Measurements from ENCODE around the gene ZNF212.
"Not testable (repeated sequence)": the region's sequence is repeated elsewhere in the genome, so short reads cannot be mapped to it uniquely, and the experiment has no call there.

The ZNF212 gene

DNA sequence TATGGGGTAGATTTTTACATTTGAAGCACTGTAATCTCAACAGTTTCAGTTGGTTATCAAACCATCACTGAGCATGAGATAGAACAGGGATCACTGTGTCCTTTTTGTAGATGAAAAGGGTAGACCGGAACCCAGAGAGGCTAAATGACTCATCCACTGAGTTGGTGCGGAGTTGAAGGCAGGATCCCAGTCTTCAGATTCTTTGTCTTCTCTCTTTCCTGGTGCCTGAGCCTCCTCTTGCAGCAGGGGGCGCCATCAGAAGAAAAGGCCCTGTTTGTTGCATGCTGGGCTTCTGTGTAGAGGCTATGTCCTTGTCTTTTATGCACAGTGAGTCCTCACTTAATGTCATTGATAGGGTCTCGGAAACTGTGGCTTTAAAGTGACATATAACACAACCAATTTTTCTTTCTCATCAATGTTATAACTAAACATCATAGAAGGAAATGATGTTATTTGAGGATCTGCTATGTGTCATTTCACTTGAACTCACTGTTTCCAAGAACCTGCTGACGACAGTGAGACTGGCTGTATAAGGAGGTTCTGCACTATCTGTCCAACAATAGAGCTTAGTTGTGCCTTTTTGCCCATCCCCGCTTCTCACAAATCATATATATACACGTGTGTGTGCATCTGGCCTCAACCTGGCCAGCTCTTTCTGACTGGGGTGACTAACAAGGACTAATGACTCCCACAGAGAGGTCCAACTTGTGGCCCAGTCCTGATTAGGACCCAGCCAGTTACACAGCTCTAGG lies 29.8 kb upstream of the ZNF212 start:
- no peak overlapping the region for H3K9ac ChIP-seq (ENCODE audit: low read depth, low read length)
- no peaks in the 10 kb centered on the region for H3K9me3 ChIP-seq (ENCODE audit: control insufficient read depth, insufficient read depth, low read length)
- H3K36me3 ChIP-seq (ENCODE audit: insufficient read depth, low read length), result peaks cover 12% of the 10 kb centered on the region
- H3K4me1 ChIP-seq (ENCODE audit: insufficient read depth, low read length), result 0 out of 2 replicates have a peak, but pooled peaks cover 5% of the 10 kb centered on the region

DNA sequence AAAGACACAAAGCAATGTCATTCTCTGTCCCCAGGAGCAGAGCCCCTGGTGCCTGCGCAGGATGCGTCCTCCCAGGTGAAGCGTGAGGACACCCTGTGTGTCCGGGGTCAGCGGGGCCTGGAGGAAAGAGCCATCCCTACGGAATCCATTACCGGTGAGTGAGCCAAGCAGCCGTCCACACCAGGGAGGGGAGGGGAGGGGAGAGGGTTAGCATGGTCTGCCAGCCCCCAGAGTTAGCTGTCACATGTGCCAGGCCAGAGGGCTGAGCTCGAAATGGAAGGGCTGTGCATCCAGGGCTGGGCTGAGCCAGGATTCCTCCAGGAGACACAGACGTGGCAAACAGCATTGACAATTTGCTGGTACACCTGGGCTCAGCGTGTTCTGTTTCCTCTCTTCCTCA lies 28.9 kb upstream of the ZNF212 start:
- Histone ChIP-seq H3K9ac (ENCODE audit: low read depth, low read length) (no peak overlapping the region), H3K9me3 (ENCODE audit: control insufficient read depth, insufficient read depth, low read length) (no peaks in the 10 kb centered on the region), H3K4me1 (ENCODE audit: insufficient read depth, low read length) (0 out of 2 replicates have a peak, but pooled peaks cover 3% of the 10 kb centered on the region), H3K36me3 (ENCODE audit: insufficient read depth, low read length) (peaks cover 14% of the 10 kb centered on the region)

DNA sequence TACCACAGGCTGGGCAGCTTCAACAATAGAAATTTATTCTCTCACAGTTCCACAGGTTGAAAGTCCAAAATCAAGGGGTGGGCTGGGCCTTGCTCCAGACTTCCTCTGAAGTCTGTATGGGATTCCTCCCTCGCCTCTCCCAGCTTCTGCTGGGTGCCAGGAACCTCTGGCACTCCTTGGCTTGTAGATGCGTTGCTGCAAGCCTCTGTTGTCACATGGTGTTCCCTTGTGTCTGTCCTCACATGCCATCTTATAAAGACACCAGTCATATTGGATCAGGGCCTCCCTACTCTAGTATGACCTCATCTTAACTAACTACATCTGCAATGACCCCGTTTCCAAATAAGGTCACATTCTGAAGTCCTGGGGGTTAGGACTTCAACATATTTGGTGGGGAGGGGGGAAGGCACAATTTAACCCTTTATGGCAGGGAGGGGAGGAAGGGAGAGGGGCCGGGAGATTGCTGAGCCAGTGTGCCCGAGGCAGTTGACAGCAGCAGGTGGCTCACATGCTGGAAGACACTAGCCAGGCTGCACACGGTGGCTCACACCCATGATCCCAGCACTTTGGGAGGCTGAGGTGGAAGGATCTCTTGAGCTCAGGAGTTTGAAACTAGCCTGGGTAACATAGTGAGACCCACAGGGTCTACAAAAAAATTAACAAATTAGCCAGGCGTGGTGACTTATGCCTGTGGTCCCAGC lies 25.3 kb upstream of the ZNF212 start:
- Histone ChIP-seq H3K36me3 (ENCODE audit: insufficient read depth, low read length) (peaks cover 8% of the 10 kb centered on the region), H3K4me1 (ENCODE audit: insufficient read depth, low read length) (peaks cover 9% of the 10 kb centered on the region; the same call in 1 of the 2 replicates)

DNA sequence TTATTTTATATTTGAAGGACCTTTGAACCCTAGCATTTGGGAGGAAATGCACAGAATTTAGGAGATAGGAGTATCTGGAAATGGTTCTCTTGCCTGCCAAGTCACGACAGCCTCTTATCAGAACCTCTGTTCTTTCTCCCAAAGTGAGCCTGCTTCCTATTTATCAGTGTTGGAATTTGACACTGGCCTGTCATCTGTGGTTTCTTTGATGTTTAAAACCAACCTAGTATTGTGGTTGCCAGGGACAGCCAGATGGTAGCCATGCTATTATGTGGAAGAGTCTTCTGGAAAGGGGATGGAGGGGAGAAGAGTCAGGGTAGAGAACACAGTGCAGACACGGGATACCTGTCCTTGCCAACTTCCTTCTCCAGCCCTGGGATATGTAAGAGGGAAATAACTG lies 23.0 kb upstream of the ZNF212 start:
- peaks cover 11% of the 10 kb centered on the region for H3K36me3 ChIP-seq (ENCODE audit: insufficient read depth, low read length)

More for the DNA sequence above, 25.3 kb upstream of the ZNF212 start:
- Histone ChIP-seq H3K9me3 (ENCODE audit: control insufficient read depth, insufficient read depth, low read length) (no peaks in the 10 kb centered on the region; the same call in 1 of the 2 replicates), H3K9ac (ENCODE audit: low read depth, low read length) (no peak overlapping the region)

DNA sequence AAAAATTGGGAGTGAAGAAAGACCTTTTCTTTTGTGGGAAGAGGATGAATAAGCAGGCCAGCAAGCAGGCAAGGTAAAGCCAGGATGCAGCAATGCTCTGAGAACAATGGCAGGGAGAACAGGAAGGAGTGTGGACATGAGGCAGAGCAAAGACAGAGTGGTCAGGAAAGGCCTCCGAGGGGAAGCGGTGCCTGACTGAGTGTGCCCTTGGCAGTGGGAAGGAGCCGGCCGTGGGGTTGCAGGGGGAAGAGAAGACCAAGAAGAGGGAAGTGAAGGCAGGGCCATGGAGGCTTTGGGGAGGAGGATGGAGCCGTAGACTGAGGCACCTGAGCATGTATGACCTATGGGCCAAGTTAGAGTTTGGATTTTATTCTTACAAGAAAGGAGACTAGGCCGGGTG lies 21.9 kb upstream of the ZNF212 start:
- Histone ChIP-seq H3K4me1 (ENCODE audit: insufficient read depth, low read length) (peaks cover 15% of the 10 kb centered on the region; the same call in 1 of the 2 replicates), H3K36me3 (ENCODE audit: insufficient read depth, low read length) (peaks cover 9% of the 10 kb centered on the region), H3K9me3 (ENCODE audit: control insufficient read depth, insufficient read depth, low read length) (no peaks in the 10 kb centered on the region; the same call in 1 of the 2 replicates), H3K9ac (ENCODE audit: low read depth, low read length) (no peak overlapping the region)

More for the DNA sequence above, 23.0 kb upstream of the ZNF212 start:
- Histone ChIP-seq H3K9ac (ENCODE audit: low read depth, low read length) (no peak overlapping the region), H3K9me3 (ENCODE audit: control insufficient read depth, insufficient read depth, low read length) (no peaks in the 10 kb centered on the region; the same call in 1 of the 2 replicates), H3K4me1 (ENCODE audit: insufficient read depth, low read length) (peaks cover 15% of the 10 kb centered on the region; the same call in 1 of the 2 replicates)

DNA sequence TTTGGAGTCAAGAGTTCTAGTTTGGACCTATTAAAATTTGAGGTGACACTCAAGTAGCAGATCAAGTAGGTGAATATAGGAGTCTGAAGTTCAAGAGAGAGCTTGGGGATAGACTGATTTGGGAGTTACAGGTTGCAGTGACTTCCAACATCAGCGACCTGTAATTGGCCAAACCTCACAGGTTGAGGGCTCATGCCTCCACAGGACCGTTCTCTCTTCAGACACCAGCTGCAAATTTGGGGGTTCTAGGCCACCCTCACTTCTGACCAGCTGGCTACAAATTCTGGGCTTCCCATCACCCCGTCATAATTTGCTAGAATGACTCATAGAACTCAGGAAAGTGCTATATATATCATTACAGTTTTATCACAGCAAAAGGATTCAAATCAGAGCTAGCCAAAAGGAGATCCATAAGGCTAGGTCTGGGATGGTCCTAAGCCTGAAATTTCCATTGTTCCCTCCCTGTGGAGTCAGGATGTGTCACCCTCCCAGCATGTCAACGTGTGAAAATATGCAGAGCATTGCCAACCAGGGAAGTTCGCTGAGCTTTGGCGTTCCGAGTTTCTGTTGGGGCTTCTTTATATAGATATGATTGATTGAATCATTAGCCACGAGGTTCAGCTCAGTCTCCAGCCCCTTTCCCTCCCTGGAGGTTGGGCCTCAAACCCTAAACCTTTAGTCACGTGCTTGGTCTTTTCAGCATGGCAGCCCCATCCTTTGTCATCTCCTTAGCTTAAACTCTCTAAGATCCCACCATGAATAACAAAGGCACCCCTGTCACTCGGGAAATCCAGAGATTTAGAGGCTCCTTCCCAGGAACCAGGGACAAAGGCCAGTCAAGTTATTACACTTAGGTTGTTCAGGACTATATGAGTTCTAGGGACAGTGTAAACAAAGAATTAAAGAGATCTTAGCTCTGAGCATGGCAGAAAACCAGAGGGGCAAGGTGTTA lies 20.7 kb upstream of the ZNF212 start:
- H3K9ac ChIP-seq (ENCODE audit: low read depth, low read length), result no peak overlapping the region
- no peaks in the 10 kb centered on the region; the same call in 1 of the 2 replicates for H3K9me3 ChIP-seq (ENCODE audit: control insufficient read depth, insufficient read depth, low read length)
- H3K4me1 ChIP-seq (ENCODE audit: insufficient read depth, low read length), result peaks cover 15% of the 10 kb centered on the region; the same call in 1 of the 2 replicates
- H3K36me3 ChIP-seq (ENCODE audit: insufficient read depth, low read length), result peaks cover 7% of the 10 kb centered on the region

DNA sequence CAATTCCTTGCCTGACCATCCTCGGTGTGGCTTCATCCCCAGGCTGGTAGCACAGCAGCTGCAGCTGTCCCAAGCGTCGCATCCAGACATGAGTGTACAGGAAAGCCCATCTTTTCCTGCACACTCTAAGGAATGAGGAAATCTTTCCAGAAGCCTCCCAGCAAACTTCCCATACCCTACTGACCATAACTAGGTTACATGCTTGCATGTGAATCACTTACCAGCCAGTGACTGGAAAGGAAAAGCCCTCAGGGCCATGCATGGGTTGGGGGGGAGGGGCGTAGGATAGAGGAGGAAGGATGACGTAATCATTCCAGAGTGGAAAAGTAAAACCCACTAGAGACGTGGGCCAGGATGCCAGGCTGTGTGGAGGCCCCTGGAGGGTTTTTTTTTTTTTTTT lies 18.9 kb upstream of the ZNF212 start:
- Histone ChIP-seq H3K36me3 (ENCODE audit: insufficient read depth, low read length) (peaks cover 4% of the 10 kb centered on the region), H3K4me1 (ENCODE audit: insufficient read depth, low read length) (peaks cover 15% of the 10 kb centered on the region; the same call in 1 of the 2 replicates), H3K9ac (ENCODE audit: low read depth, low read length) (no peak overlapping the region), H3K9me3 (ENCODE audit: control insufficient read depth, insufficient read depth, low read length) (no peaks in the 10 kb centered on the region; the same call in 1 of the 2 replicates)

DNA sequence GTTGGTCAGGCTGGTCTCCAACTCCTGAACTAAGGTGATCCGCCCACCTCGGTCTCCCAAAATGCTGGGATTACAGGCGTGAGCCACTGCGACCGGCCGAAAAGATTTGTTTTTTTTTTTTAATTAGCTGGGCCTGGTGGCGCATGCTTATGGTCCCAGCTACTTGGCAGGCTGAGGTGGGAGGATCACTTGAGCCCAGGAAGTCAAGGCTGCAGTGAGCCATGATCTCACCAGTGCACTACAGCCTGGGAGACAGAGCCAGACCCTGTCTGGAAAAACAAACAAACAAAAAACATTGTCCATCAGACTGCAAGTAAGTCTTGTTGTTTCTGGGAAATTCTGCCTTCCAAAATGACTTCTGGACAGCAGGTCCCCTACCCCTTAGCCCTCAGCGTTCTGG lies 16.3 kb upstream of the ZNF212 start:
- Histone ChIP-seq H3K9me3 (ENCODE audit: control insufficient read depth, insufficient read depth, low read length) (no peaks in the 10 kb centered on the region; the same call in 1 of the 2 replicates), H3K9ac (ENCODE audit: low read depth, low read length) (no peak overlapping the region), H3K36me3 (ENCODE audit: insufficient read depth, low read length) (peaks cover 3% of the 10 kb centered on the region; the same call in 1 of the 2 replicates), H3K4me1 (ENCODE audit: insufficient read depth, low read length) (peaks cover 15% of the 10 kb centered on the region; the same call in 1 of the 2 replicates)

DNA sequence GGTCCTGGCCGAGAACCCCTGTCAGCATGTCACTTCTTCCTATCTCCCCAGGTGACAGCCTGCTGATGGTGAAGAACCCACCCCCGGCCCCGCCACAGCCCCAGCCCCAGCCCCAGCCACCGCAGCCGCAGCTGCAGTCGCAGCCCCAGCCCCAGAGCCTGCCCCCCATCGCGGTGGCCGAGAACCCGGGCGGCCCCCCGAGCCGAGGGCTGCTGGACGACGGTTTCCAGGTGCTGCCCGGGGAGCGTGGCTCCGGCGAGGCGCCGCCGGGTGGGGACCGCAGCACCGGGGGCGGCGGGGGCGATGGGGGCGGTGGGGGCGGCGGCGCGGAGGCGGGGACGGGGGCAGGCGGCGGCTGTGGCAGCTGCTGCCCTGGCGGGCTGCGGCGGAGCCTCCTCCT lies 15.7 kb upstream of the ZNF212 start:
- no peaks in the 10 kb centered on the region; the same call in 1 of the 2 replicates for H3K9me3 ChIP-seq (ENCODE audit: control insufficient read depth, insufficient read depth, low read length)
- peaks cover 3% of the 10 kb centered on the region; the same call in 1 of the 2 replicates for H3K36me3 ChIP-seq (ENCODE audit: insufficient read depth, low read length)
- H3K4me1 ChIP-seq (ENCODE audit: insufficient read depth, low read length), result peaks cover 10% of the 10 kb centered on the region; the same call in 1 of the 2 replicates
- no peak overlapping the region for H3K9ac ChIP-seq (ENCODE audit: low read depth, low read length)

DNA sequence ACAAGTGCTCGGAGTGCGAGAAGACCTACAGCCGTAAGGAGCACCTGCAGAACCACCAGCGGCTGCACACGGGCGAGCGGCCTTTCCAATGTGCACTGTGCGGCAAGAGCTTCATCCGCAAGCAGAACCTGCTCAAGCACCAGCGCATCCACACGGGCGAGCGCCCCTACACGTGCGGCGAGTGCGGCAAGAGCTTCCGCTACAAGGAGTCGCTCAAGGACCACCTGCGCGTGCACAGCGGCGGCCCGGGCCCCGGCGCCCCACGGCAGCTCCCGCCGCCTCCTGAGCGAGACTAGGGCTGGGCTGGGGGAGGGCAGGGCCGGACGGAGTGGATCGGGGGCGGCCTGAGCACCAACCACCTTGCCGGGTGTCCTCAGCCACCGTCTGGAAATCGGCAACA lies 15.1 kb upstream of the ZNF212 start:
- H3K36me3 ChIP-seq (ENCODE audit: insufficient read depth, low read length), result peaks cover 3% of the 10 kb centered on the region; the same call in 1 of the 2 replicates
- no peaks in the 10 kb centered on the region for H3K9me3 ChIP-seq (ENCODE audit: control insufficient read depth, insufficient read depth, low read length)
- no peak overlapping the region for H3K9ac ChIP-seq (ENCODE audit: low read depth, low read length)
- H3K4me1 ChIP-seq (ENCODE audit: insufficient read depth, low read length), result peaks cover 5% of the 10 kb centered on the region; the same call in 1 of the 2 replicates

DNA sequence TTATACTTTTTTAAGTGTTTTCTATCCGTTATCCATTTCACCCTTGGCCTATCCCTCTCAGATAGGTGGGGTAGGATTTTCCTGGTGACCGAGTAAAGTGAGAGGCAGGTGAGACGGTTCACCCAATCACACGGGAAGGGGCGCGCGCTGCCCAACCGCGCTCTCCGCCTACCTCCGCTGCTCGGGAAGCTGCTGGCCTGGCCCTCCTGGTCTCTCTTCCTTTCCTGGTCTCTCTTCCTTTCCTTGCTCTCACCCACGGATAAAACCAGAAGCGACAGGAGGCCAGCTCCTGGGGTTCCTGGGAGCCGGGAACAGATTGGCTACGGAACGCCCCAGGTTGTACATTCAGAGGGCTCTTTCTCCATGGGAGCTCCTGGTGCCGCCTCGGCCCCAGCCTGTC lies 14.3 kb upstream of the ZNF212 start:
- Histone ChIP-seq H3K4me1 (ENCODE audit: insufficient read depth, low read length) (peaks cover 5% of the 10 kb centered on the region; the same call in 1 of the 2 replicates), H3K9ac (ENCODE audit: low read depth, low read length) (no peak overlapping the region), H3K9me3 (ENCODE audit: control insufficient read depth, insufficient read depth, low read length) (no peaks in the 10 kb centered on the region), H3K36me3 (ENCODE audit: insufficient read depth, low read length) (peaks cover 3% of the 10 kb centered on the region; the same call in 1 of the 2 replicates)

DNA sequence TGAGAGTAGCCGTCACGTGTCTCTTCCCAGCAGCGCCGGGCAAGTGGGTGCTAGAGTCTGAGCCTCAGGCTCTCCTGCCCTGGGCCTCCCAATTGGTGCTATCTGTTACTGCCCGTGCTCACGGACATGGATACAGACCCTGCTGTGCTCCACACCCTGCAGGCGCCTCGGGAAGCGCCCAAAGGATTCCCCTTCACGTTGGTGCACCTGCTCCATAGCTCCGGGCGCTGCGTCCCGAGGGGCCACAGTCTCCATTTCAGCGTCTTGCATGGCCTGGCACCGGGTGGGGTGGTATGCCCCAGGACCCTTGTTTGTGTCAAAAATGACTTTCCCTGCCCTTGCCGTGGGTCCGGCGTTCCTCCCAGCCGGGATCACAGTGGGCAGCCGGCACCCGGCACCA lies 13.8 kb upstream of the ZNF212 start:
- H3K9me3 ChIP-seq (ENCODE audit: control insufficient read depth, insufficient read depth, low read length), result no peaks in the 10 kb centered on the region
- no peak overlapping the region for H3K9ac ChIP-seq (ENCODE audit: low read depth, low read length)
- peaks cover under 1% of the 10 kb centered on the region; the same call in 1 of the 2 replicates for H3K4me1 ChIP-seq (ENCODE audit: insufficient read depth, low read length)
- H3K36me3 ChIP-seq (ENCODE audit: insufficient read depth, low read length), result no peaks in the 10 kb centered on the region

DNA sequence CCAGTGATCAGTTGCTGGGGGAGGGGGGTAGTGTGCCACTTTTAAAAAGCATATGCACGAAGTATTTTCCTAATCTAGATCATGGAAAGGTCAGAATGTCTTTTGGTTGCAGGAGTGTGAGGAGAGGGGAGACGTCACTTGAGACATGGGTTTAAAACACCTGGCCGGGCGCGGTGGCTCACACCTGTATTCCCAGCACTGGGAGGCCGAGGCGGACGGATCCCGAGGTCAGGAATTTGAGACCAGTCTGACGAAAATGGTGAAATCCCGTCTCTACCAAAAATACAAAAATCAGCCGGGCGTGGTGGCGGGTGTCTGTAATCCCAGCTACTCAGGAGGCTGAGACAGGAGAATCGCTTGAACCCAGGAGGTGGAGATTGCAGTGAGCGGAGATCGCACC lies 13.1 kb upstream of the ZNF212 start:
- not testable (repeated sequence) for H3K9me3 ChIP-seq (ENCODE audit: control insufficient read depth, insufficient read depth, low read length); H3K9ac ChIP-seq (ENCODE audit: low read depth, low read length); H3K4me1 ChIP-seq (ENCODE audit: insufficient read depth, low read length); H3K36me3 ChIP-seq (ENCODE audit: insufficient read depth, low read length)
